PFSK-1 (cell line): ENCODE measurements around the gene ANXA6.

Experiments used
- POLR2AphosphoS5 ChIP-seq: IDR thresholded peaks from 2 replicates; pipeline ENCODE4 v1.6.1; 2012; ENCODE audit warnings: low read depth, mild to moderate bottlenecking, control low read depth, low read length, moderate library complexity
- TAF1 ChIP-seq: IDR thresholded peaks from 2 replicates; pipeline ENCODE4 v1.6.1; 2012; ENCODE audit warnings: low read length, control low read depth, borderline replicate concordance; ENCODE audit not compliant: insufficient read depth

DNA sequence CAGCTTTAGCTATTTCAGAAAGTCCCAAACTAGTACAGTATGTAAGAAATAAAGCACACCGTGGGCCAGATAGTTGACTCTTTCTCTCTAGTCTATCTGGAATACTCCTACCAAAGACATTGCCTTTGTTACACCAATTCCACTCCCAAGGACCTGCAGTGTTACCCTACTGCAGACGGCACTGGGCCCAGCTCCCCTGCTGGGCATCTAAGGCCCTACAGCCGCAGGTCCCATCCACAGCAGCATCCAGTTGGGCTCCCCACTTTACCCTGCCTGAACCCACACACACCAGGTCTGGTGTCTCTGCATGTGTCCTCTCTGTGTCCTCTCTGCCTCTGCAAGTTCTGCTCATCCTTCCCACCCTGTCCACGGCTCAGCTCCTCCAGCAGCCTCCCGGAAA is 99.3 kb downstream of the ANXA6 start:
- TF ChIP-seq POLR2AphosphoS5 (no peak), TAF1 (no peak)
